Caco-2 (cell line): ENCODE results near the gene DDX11. TPM values are rescaled to one million over a fixed set of nuclear protein-coding genes. Genes with fewer than 3 reads are reported as not detected.
"Not testable (repeated sequence)": the region's sequence is repeated elsewhere in the genome, so short reads cannot be mapped to it uniquely, and the experiment has no call there.

Experiments
- Bru-seq: library from RNA; stranded (reverse); fragments of 400-500 nt; gene quantifications from one replicate; lab custom pipeline; 2021; lab: Mats Ljungman, UMichigan
- BruChase-seq, 2 experiments: library from RNA; stranded (reverse); fragments of 400-500 nt; gene quantifications; one replicate each; lab custom pipeline; 2021; lab: Mats Ljungman, UMichigan
- BruUV-seq: library from RNA; stranded (reverse); fragments of 400-500 nt; replicated peaks from 2 replicates; lab custom pipeline; 2021; lab: Mats Ljungman, UMichigan
- CTCF ChIA-PET: fragments of 300-600 bp; sonication (Branson Sonifier 250); formaldehyde crosslinking; loops from one replicate; lab custom pipeline; 2022; ENCODE audit warnings: antibody characterized with exemption; lab: Charles Lee
- POLR2A ChIA-PET: fragments of 300-600 bp; sonication (Branson Sonifier 250); formaldehyde crosslinking; loops from one replicate; lab custom pipeline; 2022; ENCODE audit warnings: antibody characterized with exemption; lab: Charles Lee
- DNase-seq, 2 experiments: peaks; one replicate each; pipeline versions ENCODE4 v3.0.0 to v3.0.0-alpha.2; 2020 to 2022
- H3K27me3 ChIP-seq: replicated peaks from 2 replicates; pipeline ENCODE4 v1.6.0; 2011; ENCODE audit warnings: low read length; ENCODE audit not compliant: control insufficient read depth, insufficient read depth
- H3K36me3 ChIP-seq: 2 replicates; pipeline ENCODE4 v1.5.1; 2011; ENCODE audit warnings: low read length; ENCODE audit not compliant: control insufficient read depth, insufficient read depth
- H3K4me1 ChIP-seq: fragments of 250-450 bp; sonication (Bioruptor Pico); 2 replicates; pipeline ENCODE4 v1.5.1; 2020; ENCODE audit warnings: mild to moderate bottlenecking
- H3K4me3 ChIP-seq: 2 replicates; pipeline ENCODE4 v1.5.1; 2011; ENCODE audit warnings: low read depth, mild to moderate bottlenecking, control low read depth, low read length
- H3K9me3 ChIP-seq: fragments of 250-450 bp; sonication (Bioruptor Pico); 2 replicates; pipeline ENCODE4 v1.5.1; 2020; ENCODE audit warnings: mild to moderate bottlenecking, moderate library complexity
- H3K27ac Mint-ChIP-seq: one replicate; pipeline ENCODE4 v1.8.0; 2022; ENCODE audit warnings: mixed read lengths; ENCODE audit not compliant: unreplicated experiment
- H3K27me3 Mint-ChIP-seq: one replicate; pipeline ENCODE4 v1.8.0; 2022; ENCODE audit warnings: mixed read lengths; ENCODE audit not compliant: insufficient read depth, unreplicated experiment
- H3K36me3 Mint-ChIP-seq: one replicate; pipeline ENCODE4 v1.8.0; 2022; ENCODE audit warnings: mild to moderate bottlenecking, mixed read lengths; ENCODE audit not compliant: insufficient read depth, unreplicated experiment
- H3K4me1 Mint-ChIP-seq: one replicate; pipeline ENCODE4 v1.8.0; 2022; ENCODE audit warnings: low read depth, mixed read lengths; ENCODE audit not compliant: unreplicated experiment
- H3K4me3 Mint-ChIP-seq: one replicate; pipeline ENCODE4 v1.8.0; 2022; ENCODE audit warnings: mild to moderate bottlenecking, moderate library complexity, mixed read lengths; ENCODE audit not compliant: unreplicated experiment
- H3K9me3 Mint-ChIP-seq: one replicate; pipeline ENCODE4 v1.8.0; 2022; ENCODE audit warnings: mixed read lengths; ENCODE audit not compliant: unreplicated experiment
- intact Hi-C: fragments of 100-400 bp; cut with micrococcal nuclease; formaldehyde crosslinking; loops from one replicate; pipeline ENCODE4 v1.10.0; 2022; ENCODE audit not compliant: unreplicated experiment
- long read RNA-seq: library from polyadenylated mRNA; stranded (forward); transcript quantifications from one replicate; pipeline ENCODE4 v2.0.0, GENCODE V29; 2022
- total RNA-seq: library from RNA; stranded (reverse); gene quantifications from 2 replicates; pipeline ENCODE4 v1.2.3, GENCODE V29; 2022
- TF ChIP-seq, protein P1 (sequence below), 2 experiments: fragments of 200-600 bp in 1 of 2; IDR thresholded peaks; 1 replicate in 1 of 2; 2 replicates in 1 of 2; pipeline versions ENCODE4 v1.5.1 to v1.8.0; 2011 to 2022; ENCODE audit warnings: antibody characterized with exemption in 1 of 2, control low read depth in 1 of 2, inconsistent platforms in 1 of 2, low read depth in 1 of 2, low read length in 1 of 2, mild to moderate bottlenecking in 1 of 2, moderate library complexity in 1 of 2; ENCODE audit not compliant: insufficient read depth in 1 of 2, severe bottlenecking in 1 of 2, unreplicated experiment in 1 of 2

DDX11 gene
- total RNA-seq, result 175 and 200 TPM in 2 replicates
- percentile 87 among the genes with signal in this experiment for Bru-seq, nascent RNA
- percentile 85 among the genes with signal in this experiment for BruChase-seq, experiment 1, labeled RNA remaining after a 2-hour chase
- percentile 84 among the genes with signal in this experiment for BruChase-seq, experiment 2, labeled RNA remaining after a 6-hour chase
- long read RNA-seq, transcript DDX11-223 (27 exons, 3,079 nt), result major isoform, 15 of 67 reads
- long read RNA-seq, partial matches to known transcripts, result 12 of 67 reads
- long read RNA-seq, other reads (novel, unspliced or antisense), result 36 of 67 reads

DNA sequence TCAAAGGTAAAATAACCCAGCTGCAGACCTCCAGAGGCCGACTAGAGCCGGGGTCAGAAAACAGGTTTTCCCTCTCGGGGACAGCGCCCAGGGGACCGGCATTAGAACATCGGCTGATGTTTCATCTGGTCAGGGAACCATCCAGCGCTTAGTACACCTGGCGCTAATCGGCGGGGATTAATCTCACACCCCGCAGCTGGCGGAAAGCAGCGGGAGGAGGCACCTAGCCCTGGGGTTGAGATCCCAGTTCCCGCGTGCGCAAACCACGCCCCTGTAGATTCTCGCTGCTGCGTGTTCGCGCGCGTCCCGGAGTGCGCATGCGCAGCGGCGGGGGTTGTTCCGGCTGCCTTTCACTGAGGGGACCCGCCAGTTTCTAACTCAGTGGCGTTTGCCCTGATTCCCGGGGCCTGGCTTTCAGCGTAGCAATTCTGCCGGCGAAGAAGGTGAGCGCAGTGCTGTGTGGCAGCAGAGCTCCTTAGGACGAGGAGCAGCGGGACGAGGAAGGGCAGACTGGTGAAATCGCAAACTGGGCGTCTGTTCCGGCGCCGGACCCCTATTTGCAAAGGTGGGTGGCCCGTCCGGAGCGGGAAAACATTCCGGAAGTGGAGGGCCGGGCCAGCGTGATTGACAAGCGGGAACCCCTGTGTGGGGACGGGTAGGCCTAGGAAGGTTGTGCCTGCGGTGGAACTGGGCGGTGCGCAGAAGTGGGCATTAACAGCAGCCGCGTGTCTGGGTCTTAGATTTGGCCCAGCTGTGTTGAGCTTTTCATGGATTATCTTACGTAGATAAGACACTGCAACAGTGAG lies at the start of gene DDX11:
DDX11 (plus strand) TSS at position 334 of the 806 bp plus-strand sequence. CDS start 4,534 bp downstream, outside the sequence.
- Mint-ChIP-seq H3K4me1 (peaks cover 13% of the 10 kb centered on the region), H3K36me3 (peaks cover 36% of the 10 kb centered on the region), H3K4me3 (peak within 1 kb of the TSS; percentile 97), H3K27ac (peak within 1 kb of the TSS; percentile 93)
- H3K4me1 ChIP-seq, H3K27me3 Mint-ChIP-seq, H3K36me3 ChIP-seq, H3K27me3 ChIP-seq, H3K9me3 ChIP-seq, CTCF ChIA-PET, H3K9me3 Mint-ChIP-seq: not testable (repeated sequence)
- peak; percentile 97 to 98 for DNase-seq
- intact Hi-C loops, result loop anchor here (2.0 to 10.0 kb wide), 4 partner anchors 51 to 379 kb away; partner anchors contain the start of gene IPO8
- peak within 1 kb of the TSS; percentile 45 for H3K4me3 ChIP-seq
- BruUV-seq, result TSS peak; percentile 53
- POLR2A ChIA-PET, result interaction anchor here (0.6 kb wide), 1 partner anchor 287 kb away, joined by 6 read pairs; no protein-coding TSS in a partner anchor

DNA sequence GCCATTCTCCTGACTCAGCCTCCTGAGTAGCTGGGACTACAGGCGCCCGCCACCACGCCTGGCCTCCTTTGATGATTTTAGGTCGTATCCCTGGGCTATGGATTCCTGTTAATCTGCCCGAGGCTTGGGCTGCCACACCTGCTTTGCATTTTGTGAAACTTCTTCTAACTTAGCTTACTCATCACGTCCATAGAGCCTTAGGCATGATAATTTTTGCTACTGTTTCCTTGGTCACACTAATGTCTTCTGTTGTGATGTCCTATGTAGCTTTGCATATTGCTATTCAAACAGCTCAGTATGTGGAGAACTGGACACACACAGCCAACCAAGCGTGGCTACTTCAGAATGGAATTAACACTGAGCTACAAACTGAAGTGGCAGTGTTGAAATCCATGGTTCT lies 47.5 kb upstream of the DDX11 start:
- ChIA-PET POLR2A (no interaction called here), CTCF (interaction anchor here (0.7 kb wide), 1 partner anchor 1735 kb away, joined by 5 read pairs; no protein-coding TSS in a partner anchor)
- TF ChIP-seq, protein P1, sequence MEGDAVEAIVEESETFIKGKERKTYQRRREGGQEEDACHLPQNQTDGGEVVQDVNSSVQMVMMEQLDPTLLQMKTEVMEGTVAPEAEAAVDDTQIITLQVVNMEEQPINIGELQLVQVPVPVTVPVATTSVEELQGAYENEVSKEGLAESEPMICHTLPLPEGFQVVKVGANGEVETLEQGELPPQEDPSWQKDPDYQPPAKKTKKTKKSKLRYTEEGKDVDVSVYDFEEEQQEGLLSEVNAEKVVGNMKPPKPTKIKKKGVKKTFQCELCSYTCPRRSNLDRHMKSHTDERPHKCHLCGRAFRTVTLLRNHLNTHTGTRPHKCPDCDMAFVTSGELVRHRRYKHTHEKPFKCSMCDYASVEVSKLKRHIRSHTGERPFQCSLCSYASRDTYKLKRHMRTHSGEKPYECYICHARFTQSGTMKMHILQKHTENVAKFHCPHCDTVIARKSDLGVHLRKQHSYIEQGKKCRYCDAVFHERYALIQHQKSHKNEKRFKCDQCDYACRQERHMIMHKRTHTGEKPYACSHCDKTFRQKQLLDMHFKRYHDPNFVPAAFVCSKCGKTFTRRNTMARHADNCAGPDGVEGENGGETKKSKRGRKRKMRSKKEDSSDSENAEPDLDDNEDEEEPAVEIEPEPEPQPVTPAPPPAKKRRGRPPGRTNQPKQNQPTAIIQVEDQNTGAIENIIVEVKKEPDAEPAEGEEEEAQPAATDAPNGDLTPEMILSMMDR (IDR thresholded peaks at IDR 0.05; ENCODE audit: insufficient read depth in 1 of 2, low read depth in 1 of 2, low read length in 1 of 2, severe bottlenecking in 1 of 2, unreplicated experiment in 1 of 2), result no peak
- DNase-seq, result no peak
- H3K27ac Mint-ChIP-seq, result no peak overlapping the region
- no peaks in the 10 kb centered on the region for H3K36me3 Mint-ChIP-seq
- Histone ChIP-seq H3K9me3 (peaks cover 5% of the 10 kb centered on the region; the same call in 1 of the 2 replicates), H3K27me3 (no peaks in the 10 kb centered on the region), H3K4me3 (no peak overlapping the region), H3K36me3 (no peaks in the 10 kb centered on the region), H3K4me1 (peaks cover 7% of the 10 kb centered on the region; the same call in 1 of the 2 replicates)
- no peak overlapping the region for H3K4me3 Mint-ChIP-seq
- H3K27me3 Mint-ChIP-seq, result peaks cover 2% of the 10 kb centered on the region
- intact Hi-C loops, result no loop called here
- H3K9me3 Mint-ChIP-seq, result peaks cover 10% of the 10 kb centered on the region
- H3K4me1 Mint-ChIP-seq, result peaks cover 9% of the 10 kb centered on the region
- BruUV-seq, result no TSS peak

DNA sequence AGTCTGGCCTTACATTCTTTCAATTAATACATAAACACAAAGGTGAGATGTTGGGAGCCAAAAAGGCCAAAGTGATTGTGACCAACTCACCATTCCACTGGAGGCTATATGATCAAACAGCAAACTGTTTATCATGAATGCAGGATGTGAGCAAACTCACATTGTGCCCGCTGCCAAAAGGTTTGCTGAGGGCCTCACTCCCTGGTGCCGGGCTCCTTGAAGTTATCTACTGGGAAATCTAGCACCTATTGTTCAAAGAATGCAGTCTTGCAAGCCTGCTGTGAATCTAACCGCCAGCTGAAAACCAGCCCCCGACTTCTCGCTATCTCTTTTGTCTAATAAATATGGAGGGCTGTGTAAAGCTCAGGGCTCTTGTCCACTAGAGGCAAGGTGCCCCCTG lies 46.7 kb upstream of the DDX11 start:
- H3K4me3 ChIP-seq, H3K4me3 Mint-ChIP-seq, H3K4me1 ChIP-seq, H3K36me3 ChIP-seq, CTCF ChIA-PET, DNase-seq, H3K27ac Mint-ChIP-seq, POLR2A ChIA-PET, H3K27me3 ChIP-seq, H3K4me1 Mint-ChIP-seq, intact Hi-C loops, H3K36me3 Mint-ChIP-seq, H3K9me3 Mint-ChIP-seq, H3K9me3 ChIP-seq, H3K27me3 Mint-ChIP-seq, BruUV-seq: not testable (repeated sequence)
